ENCODE results near the gene COL23A1. TPM values are rescaled to one million over a fixed set of nuclear protein-coding genes. Genes with fewer than 3 reads are reported as not detected.

Gene COL23A1
- total RNA-seq, 1 experiment from 2014 or later: not detected

- Mint-ChIP-seq H3K36me3 (ENCODE audit: insufficient read depth, unreplicated experiment) (no peaks in the 10 kb centered on the region), H3K9me3 (ENCODE audit: low read depth, unreplicated experiment) (no peaks in the 10 kb centered on the region), H3K27ac (ENCODE audit: unreplicated experiment) (no peak overlapping the region), H3K4me1 (ENCODE audit: low read depth, unreplicated experiment) (no peaks in the 10 kb centered on the region), H3K27me3 (ENCODE audit: unreplicated experiment) (peaks cover 69% of the 10 kb centered on the region), H3K4me3 (ENCODE audit: low read depth, unreplicated experiment) (no peak overlapping the region)
- TF ChIP-seq, protein P1, sequence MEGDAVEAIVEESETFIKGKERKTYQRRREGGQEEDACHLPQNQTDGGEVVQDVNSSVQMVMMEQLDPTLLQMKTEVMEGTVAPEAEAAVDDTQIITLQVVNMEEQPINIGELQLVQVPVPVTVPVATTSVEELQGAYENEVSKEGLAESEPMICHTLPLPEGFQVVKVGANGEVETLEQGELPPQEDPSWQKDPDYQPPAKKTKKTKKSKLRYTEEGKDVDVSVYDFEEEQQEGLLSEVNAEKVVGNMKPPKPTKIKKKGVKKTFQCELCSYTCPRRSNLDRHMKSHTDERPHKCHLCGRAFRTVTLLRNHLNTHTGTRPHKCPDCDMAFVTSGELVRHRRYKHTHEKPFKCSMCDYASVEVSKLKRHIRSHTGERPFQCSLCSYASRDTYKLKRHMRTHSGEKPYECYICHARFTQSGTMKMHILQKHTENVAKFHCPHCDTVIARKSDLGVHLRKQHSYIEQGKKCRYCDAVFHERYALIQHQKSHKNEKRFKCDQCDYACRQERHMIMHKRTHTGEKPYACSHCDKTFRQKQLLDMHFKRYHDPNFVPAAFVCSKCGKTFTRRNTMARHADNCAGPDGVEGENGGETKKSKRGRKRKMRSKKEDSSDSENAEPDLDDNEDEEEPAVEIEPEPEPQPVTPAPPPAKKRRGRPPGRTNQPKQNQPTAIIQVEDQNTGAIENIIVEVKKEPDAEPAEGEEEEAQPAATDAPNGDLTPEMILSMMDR (IDR thresholded peaks at IDR 0.05; ENCODE audit: unreplicated experiment): no peak
- DNase-seq: no peak
- CTCF ChIA-PET: no interaction called here
- no TSS peak for BruUV-seq (replicated peaks)
- intact Hi-C loops (cut with micrococcal nuclease; ENCODE audit: unreplicated experiment): no loop called here
Observed at GRCh38 chr5:178341851-178342140, 248.4 kb downstream of the COL23A1 start.

DNA sequence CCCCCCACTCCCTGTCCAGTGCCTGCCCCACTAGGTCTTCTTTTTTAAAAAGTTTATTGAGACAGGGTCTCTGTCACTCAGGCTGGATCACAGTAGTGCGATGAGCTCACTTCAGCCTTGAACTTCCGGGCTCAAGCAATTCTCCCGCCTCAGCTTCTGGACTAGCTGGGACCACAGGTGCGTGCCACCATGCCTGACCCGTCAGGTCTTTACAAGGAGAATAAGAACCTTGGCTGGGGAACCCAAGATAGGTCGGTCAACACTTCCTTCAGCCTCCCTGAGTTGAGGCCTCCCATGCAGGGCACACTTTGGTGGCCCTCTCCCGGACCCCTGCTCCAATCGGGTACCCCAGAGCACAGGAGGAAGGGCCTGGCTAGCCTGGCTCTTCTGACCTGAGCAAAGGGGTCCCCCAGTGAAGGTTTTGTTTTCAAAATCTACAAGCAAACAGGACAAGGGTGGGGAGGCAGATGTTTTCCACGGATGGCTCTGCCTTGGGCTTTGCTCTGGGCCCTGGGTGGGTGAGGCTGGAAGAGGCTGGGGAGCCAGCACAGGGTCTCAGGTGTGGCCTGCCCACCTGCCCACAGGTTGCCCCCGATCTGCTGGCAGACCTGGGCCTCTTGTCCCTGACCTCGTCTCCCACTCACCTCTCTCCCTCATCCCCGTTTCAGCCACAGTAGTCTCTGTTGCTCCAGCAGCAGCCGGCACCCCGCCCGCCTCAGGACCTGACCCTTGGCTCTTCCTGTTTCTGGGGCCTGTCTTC is 248.9 kb downstream of the COL23A1 start:
- Mint-ChIP-seq H3K27ac (ENCODE audit: unreplicated experiment) (no peak overlapping the region), H3K27me3 (ENCODE audit: unreplicated experiment) (peaks cover 74% of the 10 kb centered on the region), H3K4me1 (ENCODE audit: low read depth, unreplicated experiment) (no peaks in the 10 kb centered on the region), H3K4me3 (ENCODE audit: low read depth, unreplicated experiment) (no peak overlapping the region), H3K9me3 (ENCODE audit: low read depth, unreplicated experiment) (no peaks in the 10 kb centered on the region), H3K36me3 (ENCODE audit: insufficient read depth, unreplicated experiment) (no peaks in the 10 kb centered on the region)
- DNase-seq: no peak
- no TSS peak for BruUV-seq (replicated peaks)
- intact Hi-C loops (cut with micrococcal nuclease; ENCODE audit: unreplicated experiment): no loop called here
- TF ChIP-seq, protein P1 (IDR thresholded peaks at IDR 0.05; ENCODE audit: unreplicated experiment): no peak
- CTCF ChIA-PET: no interaction called here

DNA sequence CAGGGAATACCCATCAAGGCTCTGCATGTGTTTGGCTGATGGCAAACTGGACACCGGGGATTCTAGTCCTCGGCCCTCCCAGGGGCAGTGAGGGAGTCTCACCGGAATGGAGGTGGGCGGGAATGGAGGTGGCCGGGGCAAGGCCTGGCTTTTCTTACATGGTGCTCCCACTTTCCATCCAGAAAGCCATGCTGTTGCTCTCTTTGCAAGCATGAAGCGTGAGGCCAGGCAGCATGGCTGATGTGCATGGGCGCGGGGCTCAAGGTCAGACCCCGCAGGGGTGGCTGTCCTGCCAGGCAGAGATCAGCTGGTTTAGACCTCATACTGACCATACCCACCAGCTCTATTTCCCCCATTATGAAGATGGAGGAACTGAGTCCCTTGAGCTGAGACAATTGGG is 249.6 kb downstream of the COL23A1 start:
- H3K27ac Mint-ChIP-seq (ENCODE audit: unreplicated experiment): no peak overlapping the region
- no peak overlapping the region for H3K4me3 Mint-ChIP-seq (ENCODE audit: low read depth, unreplicated experiment)
- no peaks in the 10 kb centered on the region for H3K36me3 Mint-ChIP-seq (ENCODE audit: insufficient read depth, unreplicated experiment)

DNA sequence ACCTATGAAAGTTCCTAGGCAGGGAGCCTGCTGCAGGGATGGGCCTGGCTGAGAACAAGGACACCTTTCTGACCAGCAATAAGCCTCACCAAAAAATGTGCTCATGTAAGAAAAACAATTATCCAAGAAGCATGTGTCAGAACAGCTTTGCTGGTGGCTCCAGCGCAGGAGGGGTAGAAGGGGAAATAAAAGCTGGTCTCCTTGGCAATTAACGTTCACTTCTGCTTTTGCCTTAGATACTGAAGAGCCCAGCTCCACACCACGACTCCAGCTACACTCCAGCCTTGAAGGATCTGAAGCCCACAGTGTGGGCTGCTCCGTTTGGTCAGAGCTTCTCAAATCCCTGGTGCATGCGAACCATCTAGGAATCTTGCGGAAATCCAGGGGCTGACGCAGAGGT is 250.0 kb downstream of the COL23A1 start:
- DNase-seq: no peak
- Mint-ChIP-seq H3K4me3 (ENCODE audit: low read depth, unreplicated experiment) (no peak overlapping the region), H3K36me3 (ENCODE audit: insufficient read depth, unreplicated experiment) (no peaks in the 10 kb centered on the region), H3K27me3 (ENCODE audit: unreplicated experiment) (peaks cover 77% of the 10 kb centered on the region), H3K27ac (ENCODE audit: unreplicated experiment) (no peak overlapping the region), H3K9me3 (ENCODE audit: low read depth, unreplicated experiment) (no peaks in the 10 kb centered on the region), H3K4me1 (ENCODE audit: low read depth, unreplicated experiment) (no peaks in the 10 kb centered on the region)
- no TSS peak for BruUV-seq (replicated peaks)
- intact Hi-C loops (cut with micrococcal nuclease; ENCODE audit: unreplicated experiment): no loop called here
- TF ChIP-seq, protein P1 (IDR thresholded peaks at IDR 0.05; ENCODE audit: unreplicated experiment): no peak
- CTCF ChIA-PET: no interaction called here

More for the DNA sequence above, 249.6 kb downstream of the COL23A1 start:
- no TSS peak for BruUV-seq (replicated peaks)
- H3K9me3 Mint-ChIP-seq (ENCODE audit: low read depth, unreplicated experiment): no peaks in the 10 kb centered on the region
- CTCF ChIA-PET: no interaction called here
- no peak for DNase-seq
- H3K4me1 Mint-ChIP-seq (ENCODE audit: low read depth, unreplicated experiment): no peaks in the 10 kb centered on the region
- peaks cover 77% of the 10 kb centered on the region for H3K27me3 Mint-ChIP-seq (ENCODE audit: unreplicated experiment)
- intact Hi-C loops (cut with micrococcal nuclease; ENCODE audit: unreplicated experiment): no loop called here
- TF ChIP-seq, protein P1 (IDR thresholded peaks at IDR 0.05; ENCODE audit: unreplicated experiment): no peak
